Transverse colon (tissue), 4 donors: ENCODE data around the gene LASP1NB.
"Not testable (repeated sequence)": the region's sequence is repeated elsewhere in the genome, so short reads cannot be mapped to it uniquely, and the experiment has no call there.

ENCODE experiments used
- CTCF ChIP-seq, 5 experiments: fragments of 200-600 bp in 3 of 5; fragments of 450-650 bp in 2 of 5; sonication (generic) in 3 of 5; IDR thresholded peaks; 1 replicate in 2 of 5; 2 replicates in 3 of 5; pipeline ENCODE4 v1.5.1; 2016 to 2017; ENCODE audit warnings: antibody characterized with exemption in 5 of 5, inconsistent platforms in 3 of 5, mild to moderate bottlenecking in 2 of 5, moderate library complexity in 1 of 5
- EP300 ChIP-seq: sonication (generic); formaldehyde crosslinking; IDR thresholded peaks from one replicate; pipeline ENCODE4 v1.6.1; 2017; ENCODE audit warnings: antibody characterized with exemption, low read depth
- POLR2A ChIP-seq: fragments of 450-650 bp; IDR thresholded peaks from one replicate; pipeline ENCODE4 v1.6.1; 2016; ENCODE audit warnings: antibody characterized with exemption, mild to moderate bottlenecking, moderate library complexity
- POLR2AphosphoS5 ChIP-seq, 3 donors: sonication (generic); formaldehyde crosslinking; IDR thresholded peaks; one replicate each; pipeline ENCODE4 v1.6.1; 2016; ENCODE audit warnings: antibody characterized with exemption in 3 of 3

GRCh38 chr17:38930782-38931181 lies 5.4 kb downstream of the LASP1NB start:
- not testable (repeated sequence) for TF ChIP-seq CTCF (IDR thresholded peaks at IDR 0.05); EP300; POLR2AphosphoS5 (IDR thresholded peaks at IDR 0.05); POLR2A
